ENCODE results near the gene CEP128. TPM values are rescaled to one million over a fixed set of nuclear protein-coding genes. Genes with fewer than 3 reads are reported as not detected.

Gene CEP128
- total RNA-seq, 1 experiment from 2014 or later: 16.4 TPM

- H3K27me3 ChIP-seq (ENCODE audit: insufficient read depth, low read length): no peaks in the 10 kb centered on the region
- no peaks in the 10 kb centered on the region for H3K4me1 ChIP-seq (ENCODE audit: control insufficient read depth in 1 of 2, insufficient read depth in 2 of 2, low read length in 2 of 2)
- H2AFZ ChIP-seq (ENCODE audit: low read depth, low read length, poor library complexity, severe bottlenecking): no peak overlapping the region
- no peaks in the 10 kb centered on the region for H3K79me2 ChIP-seq (ENCODE audit: insufficient read depth, low read length)
- H3K4me3 ChIP-seq (replicated peaks in 1 of 2; ENCODE audit: low read depth in 1 of 2, low read length in 2 of 2): no peak overlapping the region
- H3K9me2 ChIP-seq (ENCODE audit: insufficient read depth): no peaks in the 10 kb centered on the region
- TF ChIP-seq EZH2 (IDR thresholded peaks at IDR 0.05) (no peak), SRF (IDR thresholded peaks at IDR 0.05; ENCODE audit: low read depth) (no peak), ATF3 (IDR thresholded peaks at IDR 0.05) (no peak), ZBTB33 (IDR thresholded peaks at IDR 0.05; ENCODE audit: extremely low read depth, insufficient replicate concordance, low read length) (no peak), ZNF274 (IDR thresholded peaks at IDR 0.05; ENCODE audit: low read depth, low read length) (no peak), FOSL1 (IDR thresholded peaks at IDR 0.05; ENCODE audit: low read depth) (no peak), ZFX (IDR thresholded peaks at IDR 0.05) (no peak), SP1 (IDR thresholded peaks at IDR 0.05; ENCODE audit: low read depth) (no peak), EGR1 (IDR thresholded peaks at IDR 0.05; ENCODE audit: low read depth) (no peak), CTCF (IDR thresholded peaks at IDR 0.05 in 2 of 3, conservative IDR thresholded peaks at IDR 0.05 in 1 of 3; ENCODE audit: borderline replicate concordance in 1 of 3, insufficient read depth in 1 of 3, low read depth in 2 of 3, low read length in 2 of 3) (no peak), POLR2AphosphoS5 (IDR thresholded peaks at IDR 0.05; ENCODE audit: low read depth, low read length) (no peak), EZH2phosphoT487 (IDR thresholded peaks at IDR 0.05; ENCODE audit: borderline replicate concordance) (no peak), RAD21 (IDR thresholded peaks at IDR 0.05; ENCODE audit: low read depth) (no peak), ELF1 (IDR thresholded peaks at IDR 0.05; ENCODE audit: borderline replicate concordance, low read depth) (no peak), CBX3 (IDR thresholded peaks at IDR 0.05; ENCODE audit: low read depth) (no peak), TCF7L2 (IDR thresholded peaks at IDR 0.05; ENCODE audit: borderline replicate concordance, extremely low read depth, insufficient read depth, insufficient read length) (no peak), JUND (IDR thresholded peaks at IDR 0.05) (no peak), POLR2A (IDR thresholded peaks at IDR 0.05; ENCODE audit: borderline replicate concordance, extremely low read depth, insufficient read depth, insufficient read length) (no peak)
- intact Hi-C loops (cut with micrococcal nuclease): no loop called here
- no peak overlapping the region for H3K27ac ChIP-seq (ENCODE audit: low read depth, low read length)
- ChIA-PET CTCF (no interaction called here), POLR2A (no interaction called here), RAD21 (ENCODE audit: low non-redundant PET in 1 of 2, low total read pairs in 2 of 2, uncharacterized antibody in 2 of 2, unreplicated experiment in 2 of 2) (no interaction called here)
- ATAC-seq (no peak), DNase-seq (ENCODE audit: low read depth, low spot score) (no peak)
- no peaks in the 10 kb centered on the region for H3K9me3 ChIP-seq (ENCODE audit: control insufficient read depth in 1 of 2, insufficient read depth in 1 of 2, low read depth in 1 of 2, low read length in 2 of 2)
- no peaks in the 10 kb centered on the region for H4K20me1 ChIP-seq (ENCODE audit: insufficient read depth)
- BruUV-seq (replicated peaks): no TSS peak
- no peak overlapping the region for H3K9ac ChIP-seq (ENCODE audit: low read length)
- no peaks in the 10 kb centered on the region for H3K36me3 ChIP-seq (ENCODE audit: control insufficient read depth in 1 of 2, insufficient read depth in 2 of 2, low read length in 2 of 2)
- H3K4me2 ChIP-seq (ENCODE audit: low read length): no peak overlapping the region
Measured at GRCh38 chr14:80776186-80776585, 165.4 kb downstream of the CEP128 start.

Data from HCT116 (cell line).